K562 (cell line): ENCODE results near the gene HAPLN1. TPM values are rescaled to one million over a fixed set of nuclear protein-coding genes. Genes with fewer than 3 reads are reported as not detected.

Experiments used
- ATAC-seq: fragments of 200-7000 bp; cut with Tn5 transposase; 3 replicates; pipeline ENCODE4 v1.9.1; 2020; ENCODE audit warnings: moderate library complexity
- BruUV-seq: library from RNA; stranded (reverse); fragments of 400-500 nt; replicated peaks from 2 replicates; lab custom pipeline; 2021; lab: Mats Ljungman, UMichigan
- CTCF ChIA-PET: fragments of 300-600 bp; formaldehyde crosslinking; extraction: SDS; loops from one replicate; lab custom pipeline; 2021; ENCODE audit warnings: low intra/inter-chr PET ratio; lab: Yijun Ruan, JAX
- POLR2A ChIA-PET: fragments of 300-600, 350-650 bp; sonication (Branson Sonifier 250); formaldehyde crosslinking; extraction: SDS; loops from one replicate; lab custom pipeline; 2021; ENCODE audit warnings: antibody characterized with exemption, inconsistent platforms; lab: Yijun Ruan, JAX
- DNase-seq, 4 experiments: peaks; one replicate each; pipeline versions ENCODE4 v3.0.0 to v3.0.0-alpha.2; 2011 to 2018; ENCODE audit warnings: low spot score in 3 of 4, mixed read lengths in 3 of 4; ENCODE audit errors: extremely low read depth in 1 of 4
- FAIRE-seq: peaks from 2 replicates; lab custom pipeline; 2011; peaks lifted over from hg19 to GRCh38; lab: Jason Lieb, UNC
- H2AFZ ChIP-seq: 2 replicates; pipeline ENCODE4 v1.6.0; 2011; ENCODE audit warnings: low read depth, low read length, control low read depth, inconsistent platforms
- H3K27ac ChIP-seq: fragments of 200-600 bp; 3 replicates; pipeline ENCODE4 v1.8.0; 2011; ENCODE audit warnings: low read depth, mild to moderate bottlenecking, control low read depth, inconsistent platforms, low read length, moderate library complexity, mixed read lengths; ENCODE audit errors: extremely low read depth
- H3K27me3 ChIP-seq, 2 experiments: fragments of 300-600 bp in 1 of 2; 2 replicates in 1 of 2; 3 replicates in 1 of 2; pipeline versions ENCODE4 v1.6.0 to v1.8.0; 2011; ENCODE audit warnings: inconsistent platforms in 2 of 2, low read length in 2 of 2, mild to moderate bottlenecking in 1 of 2, mixed read lengths in 1 of 2, moderate library complexity in 1 of 2; ENCODE audit not compliant: control insufficient read depth in 2 of 2, insufficient read depth in 2 of 2
- H3K36me3 ChIP-seq: fragments of 300-600 bp; 3 replicates; pipeline ENCODE4 v1.8.0; 2011; ENCODE audit warnings: mild to moderate bottlenecking, low read length, inconsistent platforms; ENCODE audit not compliant: control insufficient read depth, insufficient read depth
- H3K4me1 ChIP-seq, 2 experiments: fragments of 200-600 bp in 1 of 2; replicated peaks in 1 of 2; 2 replicates in 1 of 2; 3 replicates in 1 of 2; pipeline versions ENCODE4 v1.5.1 to v1.8.0; 2011; ENCODE audit warnings: inconsistent platforms in 2 of 2, low read length in 2 of 2, mild to moderate bottlenecking in 1 of 2, mixed read lengths in 1 of 2, moderate library complexity in 1 of 2; ENCODE audit not compliant: control insufficient read depth in 2 of 2, insufficient read depth in 2 of 2
- H3K4me2 ChIP-seq: 2 replicates; pipeline ENCODE4 v1.6.1; 2011; ENCODE audit warnings: low read length, control low read depth, inconsistent platforms, mixed read lengths; ENCODE audit not compliant: insufficient read depth
- H3K4me3 ChIP-seq: fragments of 200-600 bp; sonication (generic), shearing (Covaris generic); 2 replicates; pipeline ENCODE4 v1.5.1; 2016; ENCODE audit warnings: control low read depth, inconsistent platforms
- H3K79me2 ChIP-seq: fragments of 200-600 bp; 3 replicates; pipeline ENCODE4 v1.8.0; 2011; ENCODE audit warnings: low read length, inconsistent platforms; ENCODE audit not compliant: control insufficient read depth, insufficient read depth
- H3K9ac ChIP-seq, 2 experiments: 2 replicates each; pipeline versions ENCODE4 v1.6.0 to v1.6.1; 2011; ENCODE audit warnings: low read depth in 2 of 2, low read length in 2 of 2, control low read depth in 1 of 2, inconsistent platforms in 1 of 2, mild to moderate bottlenecking in 1 of 2, mixed read lengths in 1 of 2; ENCODE audit not compliant: insufficient read depth in 1 of 2
- H3K9me1 ChIP-seq: one replicate; pipeline ENCODE4 v1.6.0; 2011; ENCODE audit warnings: inconsistent platforms, mild to moderate bottlenecking, low read length, moderate library complexity; ENCODE audit not compliant: control insufficient read depth, insufficient read depth
- H3K9me3 ChIP-seq: replicated peaks from 2 replicates; pipeline ENCODE4 v1.5.1; 2011; ENCODE audit warnings: low read depth, low read length, inconsistent platforms; ENCODE audit not compliant: control insufficient read depth, insufficient read depth
- H4K20me1 ChIP-seq: replicated peaks from 2 replicates; pipeline ENCODE4 v1.6.1; 2011; ENCODE audit warnings: low read length, inconsistent platforms, mixed read lengths; ENCODE audit not compliant: control insufficient read depth, insufficient read depth
- BRCA1 ChIP-seq, 2 experiments: fragments of 450-650 bp in 1 of 2; sonication (generic) in 1 of 2; formaldehyde crosslinking in 1 of 2; IDR thresholded peaks; 2 replicates each; pipeline versions ENCODE4 v1.5.0 to v1.6.1; 2017 to 2020; ENCODE audit warnings: mild to moderate bottlenecking in 1 of 2, missing genetic modification reagents in 1 of 2
- FOXJ3 ChIP-seq: sonication (generic); formaldehyde crosslinking; IDR thresholded peaks from 2 replicates; pipeline ENCODE4 v1.4.0; 2020; ENCODE audit warnings: mild to moderate bottlenecking, missing genetic modification reagents
- MBD2 ChIP-seq: sonication (generic); IDR thresholded peaks from 2 replicates; pipeline ENCODE4 v1.6.1; 2016; ENCODE audit warnings: low read depth, borderline replicate concordance
- SRSF1 ChIP-seq: fragments of 200-400 bp; formaldehyde crosslinking; IDR thresholded peaks from 2 replicates; pipeline ENCODE4 v1.6.1; 2017; ENCODE audit warnings: mild to moderate bottlenecking, low read depth, low read length, moderate library complexity
- TAL1 ChIP-seq: fragments of 450-650 bp; IDR thresholded peaks from 2 replicates; pipeline ENCODE4 v1.6.1; 2016; ENCODE audit warnings: mild to moderate bottlenecking
- ZC3H4 ChIP-seq: sonication (generic); formaldehyde crosslinking; IDR thresholded peaks from 2 replicates; pipeline ENCODE4 v1.9.0; 2021; ENCODE audit warnings: missing genetic modification reagents, borderline replicate concordance
- ZNF232 ChIP-seq: sonication (generic); formaldehyde crosslinking; IDR thresholded peaks from 2 replicates; pipeline ENCODE4 v1.8.0; 2022; ENCODE audit warnings: mild to moderate bottlenecking, missing genetic modification reagents
- ZNF644 ChIP-seq: fragments of 200-800 bp; sonication (Bioruptor generic); IDR thresholded peaks from 2 replicates; pipeline ENCODE4 v1.6.1; 2016; ENCODE audit warnings: low read depth, missing genetic modification characterization, missing compliant biosample characterization
- WGBS: fragments of 100-300 bp; shearing (Covaris generic); methylation state at CpG from one replicate; pipeline ENCODE4 v1.1.6; 2016; ENCODE audit warnings: low coverage, mixed read lengths; ENCODE audit not compliant: insufficient coverage; ENCODE audit errors: missing lambda C conversion rate; 5-methylcytosine and 5-hydroxymethylcytosine counted together
- in situ Hi-C: fragments of 300-500 bp; cut with MboI; formaldehyde crosslinking; loops from 4 replicates; pipeline ENCODE4 v1.15.0; 2018; ENCODE audit warnings: inconsistent platforms, mixed read lengths
- intact Hi-C: fragments of 100-400 bp; cut with micrococcal nuclease; formaldehyde crosslinking; loops from 2 replicates; pipeline ENCODE4 v1.14.2; 2022
- polyA plus RNA-seq, 8 experiments: library from polyadenylated mRNA; depleted of rRNA in 4 of 8; stranded (reverse) in 5 of 8; unstranded in 3 of 8; fragments of >200 nt; fragmentation: Nextera tagmentation in 2 of 8; fragmentation: Illumina TruSeq in 1 of 8; extraction: Ambion mirVana in 2 of 8; extraction: Trizol in 1 of 8; gene quantifications; 2 replicates each; pipeline versions ENCODE4 v1.2.1 to v1.2.3, GENCODE V29; 2011 to 2014; ENCODE audit warnings: inconsistent platforms in 1 of 8, missing spikeins in 1 of 8
- total RNA-seq, 7 experiments: library from RNA; depleted of rRNA in 6 of 7; stranded (reverse); fragments of >200 nt in 6 of 7; fragmentation: Illumina TruSeq in 2 of 7; extraction: Trizol in 2 of 7; gene quantifications; 2 replicates each; pipeline versions ENCODE4 v1.2.1 to v1.2.3, GENCODE V29; 2011 to 2021; ENCODE audit warnings: low replicate concordance in 1 of 7

HAPLN1 gene
- total and polyA plus RNA-seq, 9 of the 15 experiments (the other 6 are each of a cell fraction or from before 2014, with no cell fraction given): not detected

DNA sequence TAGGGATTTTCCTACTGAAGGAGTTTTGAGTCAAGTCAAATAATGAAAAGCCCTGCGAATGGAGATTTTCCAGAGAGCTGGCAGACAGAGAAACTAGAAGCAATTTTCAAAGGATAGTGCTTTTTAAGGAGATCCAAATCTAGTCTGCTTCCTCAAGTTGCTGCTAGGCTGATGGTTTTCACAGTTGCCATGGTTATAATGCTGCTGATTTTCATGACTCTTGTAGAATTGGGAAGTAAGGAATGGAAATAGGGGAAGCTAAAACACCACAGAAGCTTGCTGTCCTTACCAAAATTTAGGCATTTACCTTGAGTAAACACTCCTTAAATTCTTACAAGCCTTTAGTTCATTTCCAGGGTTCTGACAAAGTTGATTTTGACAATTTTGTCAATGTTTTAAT lies 30.1 kb upstream of the HAPLN1 start (continued):
- TF ChIP-seq ZNF644 (tag) (no peak), MBD2 (no peak), SRSF1 (no peak), ZC3H4 (CRISPR knock-in tag) (no peak)

DNA sequence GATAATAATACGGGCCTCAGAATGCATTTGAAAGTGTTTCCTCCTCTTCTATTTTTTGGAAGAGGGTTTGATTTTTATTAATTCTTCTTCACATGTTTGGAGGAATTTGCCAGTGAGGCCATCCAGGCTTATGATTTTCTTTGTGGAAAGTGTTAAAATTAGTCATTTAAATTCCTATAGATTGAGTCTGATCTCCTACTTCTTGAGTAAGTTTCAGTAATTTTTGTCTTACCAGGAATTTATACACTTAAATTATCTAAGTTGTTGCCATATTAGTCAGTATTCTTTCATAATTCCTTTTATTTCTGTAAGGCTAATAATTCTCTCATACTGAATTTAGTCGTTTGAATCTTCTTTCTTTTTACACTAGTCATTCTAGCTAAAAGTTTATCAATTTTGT lies 25.2 kb upstream of the HAPLN1 start:
- 0% methylated on average over 2 of the region's 2 CpGs for WGBS
- CTCF ChIA-PET: no interaction called here
- H3K27ac ChIP-seq: no peak overlapping the region
- intact Hi-C loops: no loop called here
- in situ Hi-C loops: no loop called here
- no peaks in the 10 kb centered on the region for H4K20me1 ChIP-seq
- H2AFZ ChIP-seq: no peak overlapping the region
- FAIRE-seq (no peak), ATAC-seq (no peak), DNase-seq (no peak)
- H3K36me3 ChIP-seq: no peaks in the 10 kb centered on the region
- no TSS peak for BruUV-seq
- no peaks in the 10 kb centered on the region for H3K4me1 ChIP-seq
- H3K4me3 ChIP-seq: no peak overlapping the region
- no peak overlapping the region for H3K4me2 ChIP-seq
- H3K9ac ChIP-seq: no peak overlapping the region
- TF ChIP-seq FOXJ3 (CRISPR knock-in tag): no peak
- TF ChIP-seq TAL1: no peak
- TF ChIP-seq BRCA1 (IDR thresholded peaks at IDR 0.05): no peak
- TF ChIP-seq BRCA1 (CRISPR knock-in tag; IDR thresholded peaks at IDR 0.05): no peak
- no peak for TF ChIP-seq ZNF232
- no peaks in the 10 kb centered on the region for H3K9me3 ChIP-seq
- H3K79me2 ChIP-seq: no peaks in the 10 kb centered on the region
- POLR2A ChIA-PET: no interaction called here
- no peaks in the 10 kb centered on the region for H3K9me1 ChIP-seq
- H3K27me3 ChIP-seq: no peaks in the 10 kb centered on the region
